HG03097 (cell line): ENCODE measurements around the gene LIN28B.

ENCODE experiments used
- ATAC-seq: cut with Tn5 transposase; IDR thresholded peaks from one replicate; pipeline ENCODE4 v1.9.1; 2021; ENCODE audit not compliant: unreplicated experiment, low FRiP score

The LIN28B gene

GRCh38 chr6:105106260-105106659, 149.4 kb downstream of the LIN28B start:
- no peak for ATAC-seq

- ATAC-seq, result no peak
Measured at GRCh38 chr6:105107207-105107606, 150.3 kb downstream of the LIN28B start.

GRCh38 chr6:105108631-105109262, 151.8 kb downstream of the LIN28B start:
- no peak for ATAC-seq

- ATAC-seq, result no peak
Measured at GRCh38 chr6:105109955-105110895, 153.3 kb downstream of the LIN28B start.

- ATAC-seq, result no peak
Measured at GRCh38 chr6:105111105-105111504, 154.2 kb downstream of the LIN28B start.

GRCh38 chr6:105111871-105112270, 155.0 kb downstream of the LIN28B start:
- ATAC-seq, result no peak

GRCh38 chr6:105112577-105112976, 155.7 kb downstream of the LIN28B start:
- ATAC-seq, result no peak

GRCh38 chr6:105113422-105113821, 156.5 kb downstream of the LIN28B start:
- no peak for ATAC-seq

- ATAC-seq, result no peak
Measured at GRCh38 chr6:105116150-105116549, 159.2 kb downstream of the LIN28B start.

GRCh38 chr6:105120570-105120969, 163.7 kb downstream of the LIN28B start:
- ATAC-seq, result no peak

GRCh38 chr6:105121981-105122380, 165.1 kb downstream of the LIN28B start:
- no peak for ATAC-seq

GRCh38 chr6:105122717-105123116, 165.8 kb downstream of the LIN28B start:
- ATAC-seq, result no peak
